GM21528 (cell line): Measurements from ENCODE around the gene ALPK3.

ENCODE experiments used
- ATAC-seq: cut with Tn5 transposase; IDR thresholded peaks from one replicate; pipeline ENCODE4 v1.9.1; 2021; ENCODE audit warnings: mild to moderate bottlenecking, moderate library complexity; ENCODE audit not compliant: unreplicated experiment, low FRiP score

ALPK3 gene

DNA sequence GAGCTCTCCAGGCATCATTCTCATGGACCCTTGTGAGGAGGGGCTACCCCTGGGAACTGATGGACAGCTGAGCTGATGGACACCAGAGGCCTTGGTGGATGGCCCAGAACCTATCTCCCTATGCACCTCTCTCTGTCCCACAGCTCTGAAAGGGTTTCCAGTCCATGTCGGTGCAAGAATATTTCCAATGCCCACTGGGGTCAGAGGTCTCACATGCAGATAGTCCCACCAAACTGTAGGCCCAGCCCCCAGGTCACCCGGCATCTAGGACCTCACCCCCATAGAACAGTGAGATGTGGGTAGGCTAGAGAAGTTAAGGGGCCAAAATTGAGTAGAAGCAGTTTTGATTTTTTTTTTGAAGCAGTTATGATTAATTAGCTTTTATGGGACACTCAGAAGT lies 2.6 kb downstream of the ALPK3 start:
- ATAC-seq: no peak

DNA sequence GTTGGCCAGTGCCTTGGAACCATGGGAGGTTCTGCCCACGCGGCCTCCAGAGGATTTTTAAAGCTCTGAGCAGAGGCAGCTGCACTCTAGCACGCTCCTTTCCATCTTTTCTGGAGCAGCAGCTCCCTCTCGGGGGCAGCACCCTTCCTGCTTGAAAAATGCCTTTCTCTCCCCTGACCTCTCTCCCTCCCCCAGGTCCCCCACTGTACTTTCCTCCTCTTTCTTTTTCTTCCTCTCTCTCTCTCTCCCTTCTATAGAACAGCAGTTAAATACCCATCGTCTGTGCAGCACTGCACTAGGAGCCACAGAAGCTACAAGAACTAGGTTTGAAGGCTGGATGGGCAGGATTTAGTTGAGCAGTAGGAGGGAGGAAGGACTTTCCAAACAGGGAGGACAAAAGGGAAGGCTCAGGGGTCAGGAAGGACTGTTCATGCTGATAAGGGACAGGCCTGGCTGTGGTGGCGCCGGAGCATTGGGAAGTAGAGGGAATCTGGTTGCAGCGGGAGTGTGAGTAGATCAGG lies 4.4 kb downstream of the ALPK3 start:
- ATAC-seq: no peak

DNA sequence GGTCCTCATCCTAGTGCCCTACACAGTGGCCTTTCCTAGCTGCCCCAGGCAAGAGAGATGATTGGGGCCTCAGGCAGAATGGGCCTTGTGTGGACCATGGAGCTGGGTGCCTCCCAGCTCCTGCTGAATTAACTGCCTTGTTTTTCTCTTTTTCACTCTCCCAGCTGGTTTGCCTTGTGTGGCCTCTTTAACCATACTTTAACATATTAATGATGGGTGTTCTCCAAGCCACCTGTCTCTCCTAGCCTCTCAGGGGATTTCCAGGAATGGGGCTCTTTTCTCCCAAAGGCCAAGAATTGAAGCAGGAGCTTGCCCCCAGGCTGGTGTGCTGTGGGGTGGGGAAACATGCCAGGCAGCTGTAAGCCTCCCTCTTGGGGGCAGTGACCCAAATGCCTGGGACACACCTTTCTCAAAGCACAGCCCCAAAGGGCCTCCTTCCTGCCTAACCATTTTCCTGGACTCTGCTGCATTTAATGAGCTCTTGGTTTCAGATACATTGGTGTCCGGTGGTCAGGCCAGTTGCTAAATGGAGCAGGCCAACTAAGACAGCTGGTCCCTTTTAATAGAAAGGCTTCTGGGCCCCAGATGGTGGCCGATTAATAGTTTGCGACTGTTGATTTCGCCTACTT lies 5.6 kb downstream of the ALPK3 start:
- ATAC-seq: no peak

DNA sequence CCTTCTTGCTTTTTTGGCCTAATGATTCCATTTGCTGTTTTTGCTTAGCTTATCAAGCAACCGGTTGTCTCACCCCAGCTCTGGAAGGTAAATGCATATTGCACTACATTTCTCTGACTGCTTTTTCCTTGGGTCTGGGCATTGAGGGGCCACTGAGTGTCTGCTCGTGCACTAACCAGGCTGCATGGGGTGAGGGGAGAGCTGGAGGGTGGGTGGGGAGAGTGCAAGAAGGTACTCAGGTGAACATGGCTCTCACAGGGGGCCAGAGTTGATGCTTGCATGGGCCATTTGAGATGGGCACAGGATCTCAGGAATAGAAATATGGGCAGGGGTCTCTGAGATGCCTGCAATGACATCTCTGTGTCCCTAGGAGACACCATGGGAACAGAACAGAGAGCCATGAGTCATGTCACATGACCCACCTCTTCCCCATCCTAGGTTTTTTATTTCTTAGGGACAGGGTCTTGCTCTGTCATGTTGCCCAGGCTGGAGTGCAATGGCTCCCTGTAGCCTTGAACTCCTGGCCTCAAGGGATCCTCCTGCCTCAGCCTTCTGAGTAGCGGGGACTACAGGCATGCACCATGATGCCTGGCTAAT lies 6.2 kb downstream of the ALPK3 start:
- ATAC-seq: no peak

DNA sequence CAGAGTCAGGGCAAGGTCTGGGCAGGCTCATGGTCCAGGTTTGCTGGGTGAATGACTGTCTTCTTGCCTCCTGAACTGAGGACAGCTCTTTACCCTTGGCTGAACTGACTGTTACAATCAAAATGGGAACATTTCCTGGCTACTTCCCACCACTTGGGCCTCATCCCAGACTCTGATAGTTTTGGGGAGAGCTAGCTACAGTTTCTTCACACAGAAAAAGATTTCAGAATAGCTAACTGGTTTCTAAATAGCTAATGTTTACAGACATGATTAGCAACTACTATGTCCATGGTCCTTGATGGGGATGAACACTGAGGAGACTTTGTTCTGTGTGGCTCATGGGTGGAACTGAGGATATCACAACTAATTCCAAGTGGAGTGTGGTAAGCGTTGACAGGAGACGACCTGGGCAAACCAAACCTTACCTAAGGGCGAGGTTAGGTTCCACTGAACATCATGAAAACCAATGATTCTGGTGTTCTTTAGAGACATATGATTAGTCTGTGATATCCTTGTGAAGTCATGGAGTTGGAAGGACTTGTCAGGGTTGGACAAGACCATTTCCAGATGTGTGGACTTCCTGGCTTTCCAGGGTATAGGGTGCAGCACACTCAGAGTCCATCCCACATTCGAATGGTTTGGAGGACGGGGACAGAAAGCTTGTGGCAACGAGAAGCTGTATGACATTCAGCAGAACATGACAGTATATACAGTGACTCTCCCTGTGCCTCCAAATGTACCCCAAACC lies 7.3 kb downstream of the ALPK3 start:
- ATAC-seq: no peak

DNA sequence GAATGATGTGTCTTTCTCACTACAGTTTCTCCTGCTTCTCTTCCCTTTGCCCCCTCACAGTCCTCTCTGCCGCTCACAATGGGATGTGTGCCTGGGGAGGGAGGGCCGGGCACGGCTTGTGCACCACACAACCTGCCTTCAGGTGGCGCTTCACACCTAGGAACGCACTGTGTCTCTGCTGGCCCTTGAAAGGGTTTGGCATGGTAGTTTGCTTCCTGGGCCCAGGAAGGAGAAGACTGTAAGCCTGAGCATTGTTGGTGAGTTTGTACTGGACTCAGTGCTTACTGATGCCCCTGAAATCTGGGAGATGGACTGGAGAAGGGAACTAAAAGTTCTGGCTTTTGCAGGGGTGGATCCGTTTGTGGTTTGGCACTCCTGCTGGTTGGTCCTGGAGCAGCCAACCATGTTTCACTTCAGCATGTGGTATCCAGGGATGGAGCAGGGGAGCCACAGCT lies 9.2 kb downstream of the ALPK3 start:
- no peak for ATAC-seq

DNA sequence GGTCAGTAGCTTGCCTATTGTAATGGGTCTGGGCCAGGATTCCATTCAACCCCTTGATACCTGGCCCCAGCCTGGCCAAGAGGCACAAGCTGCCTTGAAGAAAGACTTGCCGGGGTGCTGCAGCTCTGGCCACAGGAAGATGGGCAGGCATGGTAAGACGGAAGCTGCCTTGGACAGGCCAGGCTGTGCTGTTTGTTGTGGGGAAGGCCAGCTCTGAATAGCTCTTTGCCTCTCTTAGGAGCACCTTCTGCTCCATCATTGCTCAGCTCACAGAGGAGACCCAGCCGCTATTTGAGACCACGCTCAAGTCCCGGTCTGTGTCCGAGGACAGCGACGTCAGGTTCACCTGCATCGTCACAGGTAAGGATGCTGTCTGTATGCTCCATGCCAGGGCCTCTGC lies 10.1 kb downstream of the ALPK3 start:
- ATAC-seq: no peak

DNA sequence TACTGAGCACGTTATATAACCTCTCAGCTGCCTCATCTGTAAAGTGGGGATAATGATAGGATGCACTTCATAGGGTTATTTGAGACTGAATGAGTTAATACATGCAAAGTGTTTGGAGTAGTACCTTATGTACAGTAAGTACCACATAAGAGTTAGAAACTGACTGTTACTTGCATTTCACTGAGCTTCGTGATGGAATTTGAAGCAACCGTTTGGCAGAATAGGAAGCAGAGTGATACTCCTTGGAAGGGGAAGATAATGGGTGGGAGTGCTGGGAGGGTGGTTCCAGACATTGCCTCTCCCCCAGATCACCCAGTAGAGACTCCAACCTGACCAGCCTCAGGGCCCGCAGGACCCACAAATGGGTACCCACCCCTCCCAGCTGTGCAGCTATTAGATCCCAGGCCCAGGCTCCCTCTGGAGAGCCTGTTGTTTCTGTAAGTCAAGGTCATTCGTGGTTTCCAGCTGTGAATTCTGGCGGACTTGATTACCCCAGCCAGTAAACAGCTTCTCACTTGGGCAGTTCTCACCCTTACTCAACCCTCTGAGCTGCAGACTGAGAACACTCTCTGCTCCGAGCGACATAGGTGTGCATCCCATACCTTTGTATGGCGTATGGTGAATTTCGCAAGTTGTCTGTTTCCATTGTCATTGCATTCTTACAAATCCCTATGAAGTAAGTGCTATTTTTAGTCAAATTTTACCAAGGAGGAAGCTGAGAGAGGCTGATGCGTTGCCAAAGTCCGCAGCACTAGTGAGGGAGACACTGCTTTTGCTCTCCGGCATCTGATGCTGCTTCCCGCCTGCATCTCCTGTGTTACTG lies 11.1 kb downstream of the ALPK3 start:
- ATAC-seq: no peak

DNA sequence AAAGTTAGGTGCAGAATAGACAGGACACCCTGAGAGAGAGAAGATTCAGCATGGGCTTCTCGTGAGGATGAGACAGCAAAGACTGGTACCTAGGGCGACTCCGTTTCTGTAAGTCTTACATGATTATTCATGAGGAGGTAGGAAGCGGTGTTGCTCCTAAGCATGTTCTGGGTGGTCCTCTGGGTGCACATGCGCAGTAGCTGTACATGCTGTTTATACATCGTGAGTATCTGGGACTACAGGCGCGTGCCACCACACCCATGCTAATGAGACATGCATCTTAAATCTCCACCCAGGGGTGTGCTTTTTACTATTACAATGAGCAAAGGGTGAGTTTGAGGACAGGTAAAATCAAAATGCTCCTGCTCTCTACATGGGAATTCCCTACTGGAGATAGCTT lies 12.3 kb downstream of the ALPK3 start:
- no peak for ATAC-seq

DNA sequence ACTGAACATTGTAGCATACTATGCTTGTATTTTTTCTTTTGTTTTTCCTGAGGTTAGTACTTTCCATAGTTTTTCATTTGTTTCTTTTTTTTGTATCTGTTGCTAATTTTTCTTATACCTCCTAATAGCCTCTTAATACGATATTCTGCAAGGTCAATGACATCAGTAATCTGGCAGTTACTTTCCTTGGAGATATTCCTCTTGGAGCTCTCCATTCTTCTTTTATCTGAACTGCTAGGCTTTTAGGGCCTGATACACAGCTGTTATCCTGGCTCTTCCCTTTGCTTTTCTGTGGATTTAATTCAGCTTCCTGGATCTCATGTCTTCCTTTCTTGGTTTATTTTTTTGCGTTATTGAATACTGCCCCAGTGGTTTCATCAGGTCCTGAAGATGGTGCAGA lies 12.9 kb downstream of the ALPK3 start:
- ATAC-seq: no peak

DNA sequence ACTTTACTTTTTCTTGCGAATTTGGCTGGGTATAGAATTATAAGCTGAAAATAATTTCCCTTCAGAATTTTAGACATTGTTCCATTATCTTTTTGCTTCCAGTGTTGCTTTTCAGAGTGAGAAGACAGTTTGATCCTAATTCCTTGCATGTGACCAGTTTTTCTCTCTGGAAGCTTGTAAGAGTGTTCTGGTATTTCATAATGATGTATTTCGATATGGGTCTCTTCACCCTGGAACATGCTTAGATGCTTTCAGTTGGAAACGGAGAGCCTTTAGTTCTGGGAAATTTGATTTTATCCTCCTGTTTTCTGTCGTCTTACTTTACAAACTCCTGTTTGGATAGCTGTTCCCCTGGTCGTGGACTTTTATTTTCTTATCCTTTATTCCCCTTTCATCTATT lies 13.9 kb downstream of the ALPK3 start:
- ATAC-seq: no peak

DNA sequence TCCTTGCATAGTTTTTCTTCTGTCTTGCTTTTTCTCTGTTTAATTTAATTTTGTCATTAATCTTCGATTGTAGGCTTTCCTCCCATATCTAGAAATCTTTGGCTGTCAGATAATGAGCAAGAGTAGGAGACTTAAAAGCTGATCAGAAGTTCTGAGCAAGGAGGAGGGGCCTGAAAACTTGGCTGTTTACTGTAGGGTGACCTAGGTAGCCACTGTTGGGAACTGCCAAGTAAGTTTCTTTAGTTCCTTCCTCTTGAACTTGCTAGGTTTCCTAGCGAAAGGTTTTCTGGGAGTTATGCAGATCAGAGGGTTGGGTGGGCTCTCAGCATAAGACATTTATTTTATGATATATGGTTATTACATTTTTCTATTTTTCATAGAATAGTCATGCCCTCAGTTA lies 14.5 kb downstream of the ALPK3 start:
- no peak for ATAC-seq

DNA sequence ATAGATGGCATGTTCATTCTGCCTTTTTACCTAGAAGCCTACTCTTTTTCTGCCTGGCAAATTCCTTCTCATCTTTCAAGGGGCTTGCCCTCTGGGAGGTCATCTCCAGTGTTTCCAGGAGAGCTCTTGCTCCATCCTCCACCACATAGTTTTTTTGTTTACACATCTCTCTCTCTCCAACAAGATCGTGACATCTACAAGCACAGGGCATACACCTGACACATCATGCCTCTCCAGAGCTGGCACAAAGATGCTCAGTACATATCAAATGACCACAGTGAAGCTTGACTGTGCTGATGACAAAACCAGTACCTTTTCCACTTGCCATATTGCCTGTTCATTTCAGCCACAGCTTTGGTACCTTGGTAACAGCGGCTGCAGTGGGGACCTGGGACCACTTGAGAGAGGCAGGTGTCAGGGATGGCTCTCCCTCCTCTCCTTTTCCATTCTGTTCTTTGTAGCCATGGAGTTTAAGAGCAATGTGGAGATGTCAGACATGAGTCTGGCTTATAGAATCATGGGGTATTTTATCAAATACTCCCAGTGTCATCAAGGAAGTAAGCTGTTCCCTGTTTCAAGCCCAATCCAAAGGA lies 15.4 kb downstream of the ALPK3 start:
- no peak for ATAC-seq

DNA sequence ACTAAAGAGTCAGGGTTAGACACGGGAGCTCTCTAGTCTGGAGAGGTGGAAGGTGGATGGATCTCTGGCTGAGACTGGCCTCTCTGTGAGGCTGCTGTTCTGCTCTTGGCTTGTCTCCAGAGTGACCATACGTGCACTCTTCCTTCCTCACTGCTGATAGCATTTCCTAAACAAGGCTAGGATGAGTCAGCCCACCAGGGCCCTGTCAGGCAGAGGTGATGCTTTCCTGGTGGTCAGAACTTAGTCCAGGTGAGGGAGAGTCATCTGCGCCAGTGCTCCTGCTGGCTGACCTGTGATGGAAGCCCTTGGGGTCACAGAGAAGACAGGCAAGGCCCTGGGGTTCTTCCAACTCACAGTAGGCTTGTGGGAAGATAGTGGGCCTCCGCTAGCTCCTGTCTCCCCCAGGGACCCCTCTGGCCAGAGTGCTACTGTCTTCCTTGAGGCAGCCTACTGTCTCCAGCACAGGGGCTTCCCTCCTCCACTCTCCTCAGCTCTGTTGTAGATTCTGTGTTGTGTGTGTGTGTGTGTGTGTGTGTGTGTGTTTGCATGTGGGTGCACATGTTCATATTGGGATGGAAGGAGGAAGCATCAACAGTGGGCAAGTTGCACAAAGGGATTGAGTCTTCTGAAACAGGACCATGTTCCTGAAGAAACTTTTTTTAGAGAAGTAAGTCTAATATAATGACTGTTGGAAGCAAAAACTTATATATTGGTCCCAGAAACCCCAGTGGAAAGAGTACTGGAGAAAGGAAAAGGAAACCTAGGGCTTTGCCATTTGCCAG lies 16.5 kb downstream of the ALPK3 start:
- no peak for ATAC-seq

DNA sequence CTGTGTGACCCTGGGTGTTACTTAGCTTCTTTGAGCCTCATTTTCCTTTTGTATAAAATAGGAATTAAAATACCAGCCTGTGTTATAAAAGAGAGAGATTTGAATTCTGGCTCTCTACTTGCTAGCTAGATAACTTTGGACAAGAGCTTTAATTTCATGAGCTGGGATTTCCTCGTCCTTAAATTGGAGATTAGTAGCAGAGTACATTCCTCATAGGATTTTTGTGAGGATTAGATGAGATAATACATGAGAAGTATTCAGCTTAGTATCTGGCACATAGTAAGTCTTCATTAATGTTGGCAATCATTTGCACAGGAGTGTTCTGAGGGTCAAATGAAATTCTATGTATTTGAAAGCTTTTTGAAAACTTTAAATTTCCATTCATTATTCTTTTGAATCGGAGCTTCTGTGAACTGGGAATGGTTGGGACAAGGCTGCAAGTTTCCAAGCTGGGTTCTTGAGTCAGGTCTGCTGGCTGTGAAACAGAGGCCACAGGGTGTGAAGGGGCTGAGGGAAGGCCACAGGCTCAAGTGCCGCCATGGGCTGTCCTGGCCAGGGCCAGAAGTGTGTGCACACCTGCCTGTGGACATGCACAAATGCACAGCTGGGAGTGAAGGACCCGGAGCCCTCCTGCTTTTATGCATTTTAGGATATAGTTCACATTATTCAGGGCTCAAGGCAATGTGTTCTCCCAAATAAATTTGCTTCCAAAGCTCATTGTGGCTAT lies 17.2 kb downstream of the ALPK3 start:
- ATAC-seq: no peak

DNA sequence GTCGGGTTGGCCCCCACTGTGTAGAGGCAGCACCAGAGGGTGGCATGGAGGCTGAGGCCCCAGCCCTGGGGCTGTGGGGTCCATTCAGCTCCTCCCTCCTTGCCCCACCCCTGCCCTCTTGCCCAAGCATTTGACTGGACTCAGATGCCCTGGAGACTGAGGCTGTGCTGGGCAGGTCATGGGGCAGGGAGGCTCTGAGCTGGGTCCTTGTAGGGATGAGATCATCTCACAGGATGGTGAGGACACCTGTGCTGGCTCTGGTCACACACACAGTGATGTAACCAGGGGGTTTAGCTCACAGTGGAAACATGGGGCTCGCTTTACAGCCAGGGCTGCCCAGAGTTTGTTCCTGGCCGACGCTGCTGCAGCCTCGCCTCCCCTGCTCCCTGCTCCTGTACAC lies 17.8 kb downstream of the ALPK3 start:
- ATAC-seq: no peak

DNA sequence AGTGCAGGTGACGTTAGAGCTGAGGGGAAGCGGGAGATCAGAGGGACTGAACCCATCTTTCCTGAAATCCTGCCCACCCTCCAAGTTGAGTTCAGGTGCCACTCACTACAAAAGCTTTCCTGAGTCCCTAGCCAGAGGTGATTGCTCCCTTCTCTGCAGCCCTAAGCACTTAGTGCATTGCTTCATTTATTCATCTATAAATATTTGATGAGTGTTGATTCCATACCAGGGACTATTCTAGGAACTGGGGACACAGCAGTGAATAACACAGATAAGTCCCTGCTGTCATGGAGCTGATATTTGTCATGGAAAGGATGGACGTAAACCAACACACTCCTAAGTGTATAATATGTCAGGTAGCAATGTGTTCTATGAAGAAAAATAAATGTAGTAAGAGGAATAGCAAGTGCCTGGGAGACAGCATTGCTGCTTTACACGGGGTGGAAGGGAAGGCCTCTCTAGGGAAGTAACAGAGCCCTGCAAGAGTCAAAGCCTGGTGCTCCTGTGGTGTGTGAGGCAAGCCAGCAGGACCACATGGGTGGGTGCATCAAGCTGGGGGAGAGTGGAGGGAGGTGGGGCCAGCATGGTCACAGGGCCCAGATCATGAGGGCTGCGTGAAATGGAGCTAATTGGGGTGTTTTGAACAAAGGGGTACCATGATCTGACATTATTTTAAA lies 18.6 kb downstream of the ALPK3 start:
- ATAC-seq: no peak

DNA sequence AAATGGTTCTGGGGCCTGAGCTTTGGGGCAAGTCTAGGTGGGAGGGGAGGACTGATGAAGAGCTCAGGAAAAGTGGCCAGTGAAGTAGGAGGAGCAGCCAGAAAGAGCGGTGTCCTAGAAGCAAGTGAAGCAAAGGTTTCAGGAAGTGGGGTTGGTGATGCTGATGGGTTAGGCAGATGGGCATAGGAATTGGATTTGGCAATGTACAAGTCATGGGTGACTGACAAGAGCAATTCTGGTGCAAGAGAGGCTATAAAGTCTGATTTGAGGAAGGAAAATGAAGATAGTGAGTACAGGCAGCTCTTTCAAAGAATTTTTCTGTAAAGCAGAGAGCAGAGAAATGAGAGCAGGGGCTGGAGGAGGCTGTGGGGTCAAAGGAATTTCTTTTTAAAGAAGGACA lies 19.7 kb downstream of the ALPK3 start:
- ATAC-seq: no peak

DNA sequence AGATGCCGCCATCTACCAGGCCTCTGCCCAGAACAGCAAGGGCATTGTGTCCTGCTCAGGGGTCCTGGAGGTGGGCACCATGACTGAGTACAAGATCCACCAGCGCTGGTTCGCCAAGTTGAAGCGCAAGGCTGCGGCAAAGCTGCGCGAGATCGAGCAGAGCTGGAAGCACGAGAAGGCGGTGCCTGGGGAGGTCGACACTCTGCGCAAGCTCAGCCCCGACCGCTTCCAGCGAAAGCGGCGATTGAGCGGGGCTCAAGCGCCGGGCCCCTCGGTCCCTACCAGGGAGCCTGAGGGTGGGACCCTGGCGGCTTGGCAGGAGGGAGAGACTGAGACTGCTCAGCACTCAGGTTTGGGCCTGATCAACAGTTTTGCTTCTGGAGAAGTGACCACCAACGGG lies 22.6 kb downstream of the ALPK3 start:
- ATAC-seq: no peak
